Psoas muscle (tissue), 8 donors: Measurements from ENCODE around the gene MIS18A. TPM values are rescaled to one million over a fixed set of nuclear protein-coding genes. Genes with fewer than 3 reads are reported as not detected.

Experiments
- ATAC-seq, 4 donors: fragments of 200-7000 bp; cut with Tn5 transposase; one replicate each; pipeline ENCODE4 v1.9.1; 2020; ENCODE audit warnings: moderate library complexity in 3 of 4, mild to moderate bottlenecking in 2 of 4
- DNase-seq, 2 donors: peaks; one replicate each; pipeline ENCODE4 v3.0.0-alpha.2; 2020
- H3K27ac ChIP-seq: fragments of 200-600 bp; one replicate; pipeline ENCODE4 v1.8.0; 2022
- H3K27me3 ChIP-seq, 3 donors: fragments of 200-600 bp in 1 of 3; one replicate each; pipeline versions ENCODE4 v1.6.1 to v1.8.0; 2013 to 2022; ENCODE audit warnings: low read length in 2 of 3, mild to moderate bottlenecking in 2 of 3, moderate library complexity in 1 of 3; ENCODE audit not compliant: insufficient read depth in 3 of 3
- H3K36me3 ChIP-seq, 2 donors: fragments of 200-600 bp in 1 of 2; one replicate each; pipeline versions ENCODE4 v1.6.1 to v1.8.0; 2013 to 2022; ENCODE audit warnings: low read depth in 1 of 2, mild to moderate bottlenecking in 1 of 2, moderate library complexity in 1 of 2; ENCODE audit not compliant: insufficient read depth in 1 of 2
- H3K4me1 ChIP-seq: fragments of 200-600 bp; one replicate; pipeline ENCODE4 v1.8.0; 2022
- H3K4me3 ChIP-seq: fragments of 200-600 bp; one replicate; pipeline ENCODE4 v1.8.0; 2022; ENCODE audit warnings: mild to moderate bottlenecking
- H3K9me3 ChIP-seq: fragments of 200-600 bp; one replicate; pipeline ENCODE4 v1.8.0; 2022
- WGBS, 3 donors: extraction: QIAGEN DNeasy Blood & Tissue Kit; methylation state at CpG; one replicate each; pipeline versions ENCODE4 v1.1.6 to v1.1.7; 2013; 5-methylcytosine and 5-hydroxymethylcytosine counted together
- intact Hi-C, 2 donors: fragments of 100-400 bp; cut with DNase I; formaldehyde crosslinking; loops; one replicate each; pipeline versions ENCODE4 v1.11.0 to v1.14.2; 2022
- polyA plus RNA-seq, 3 donors: library from polyadenylated mRNA; stranded (reverse); fragments of 200-250 nt; gene quantifications; one replicate each; pipeline ENCODE4 v1.2.3, GENCODE V29; 2013
- total RNA-seq, 4 donors: library from RNA; stranded (reverse); fragmentation: NEBNext Ultra II Directional in 2 of 4; extraction: Animal tissue kit (Norgen Biotek cat#: 25700) in 2 of 4; gene quantifications; one replicate each; pipeline versions ENCODE4 v1.2.1 to v1.2.4, GENCODE V29; 2021 to 2023
- TF ChIP-seq, protein P1 (sequence below): fragments of 200-600 bp; IDR thresholded peaks from one replicate; pipeline ENCODE4 v1.8.0; 2022; ENCODE audit warnings: antibody characterized with exemption
- donor health status: healthy with polysubstance abuse.
- donor health status: DM: no; HTN: no; CAD: no; lungs with moderate emphysema.
- donor health status: Bipolar disorder and iron deficiency.
- donor health status: healthy.
- donor health status: DM: yes; HTN: yes; CAD: no.
- donor health status: DM: no; HTN: no; CAD: no.
- donor health status: DM: no; HTN: no; CAD: no.
- donor health status: DM: yes; HTN: yes; CAD: no.

The MIS18A gene
- total and polyA plus RNA-seq, 7 donors = 0.92 to 4.7 (median 1.4) TPM

- ATAC-seq = no peak
- no peak overlapping the region for H3K27ac ChIP-seq
- no peak overlapping the region for H3K4me3 ChIP-seq
- TF ChIP-seq, protein P1, sequence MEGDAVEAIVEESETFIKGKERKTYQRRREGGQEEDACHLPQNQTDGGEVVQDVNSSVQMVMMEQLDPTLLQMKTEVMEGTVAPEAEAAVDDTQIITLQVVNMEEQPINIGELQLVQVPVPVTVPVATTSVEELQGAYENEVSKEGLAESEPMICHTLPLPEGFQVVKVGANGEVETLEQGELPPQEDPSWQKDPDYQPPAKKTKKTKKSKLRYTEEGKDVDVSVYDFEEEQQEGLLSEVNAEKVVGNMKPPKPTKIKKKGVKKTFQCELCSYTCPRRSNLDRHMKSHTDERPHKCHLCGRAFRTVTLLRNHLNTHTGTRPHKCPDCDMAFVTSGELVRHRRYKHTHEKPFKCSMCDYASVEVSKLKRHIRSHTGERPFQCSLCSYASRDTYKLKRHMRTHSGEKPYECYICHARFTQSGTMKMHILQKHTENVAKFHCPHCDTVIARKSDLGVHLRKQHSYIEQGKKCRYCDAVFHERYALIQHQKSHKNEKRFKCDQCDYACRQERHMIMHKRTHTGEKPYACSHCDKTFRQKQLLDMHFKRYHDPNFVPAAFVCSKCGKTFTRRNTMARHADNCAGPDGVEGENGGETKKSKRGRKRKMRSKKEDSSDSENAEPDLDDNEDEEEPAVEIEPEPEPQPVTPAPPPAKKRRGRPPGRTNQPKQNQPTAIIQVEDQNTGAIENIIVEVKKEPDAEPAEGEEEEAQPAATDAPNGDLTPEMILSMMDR = no peak
- no peaks in the 10 kb centered on the region for H3K27me3 ChIP-seq
- no peaks in the 10 kb centered on the region for H3K4me1 ChIP-seq
- no peak for DNase-seq
- no peaks in the 10 kb centered on the region for H3K9me3 ChIP-seq
- 67 to 72% (median 72%) methylated on average over 7 of the region's 7 CpGs for WGBS, 3 donors
- no peaks in the 10 kb centered on the region for H3K36me3 ChIP-seq
- intact Hi-C loops = no loop called here
Measured at GRCh38 chr21:32240851-32241687, 37.8 kb downstream of the MIS18A start.

- Histone ChIP-seq H3K27me3 (no peaks in the 10 kb centered on the region), H3K36me3 (no peaks in the 10 kb centered on the region), H3K27ac (no peak overlapping the region), H3K9me3 (no peaks in the 10 kb centered on the region), H3K4me1 (no peaks in the 10 kb centered on the region), H3K4me3 (no peak overlapping the region)
- DNase-seq = no peak
- ATAC-seq = no peak
- WGBS, 3 donors = 79 to 81% (median 80%) methylated on average over 8 of the region's 8 CpGs
- intact Hi-C loops = no loop called here
- TF ChIP-seq, protein P1 = no peak
Measured at GRCh38 chr21:32239551-32239950, 39.3 kb downstream of the MIS18A start.

GRCh38 chr21:32238063-32238462 is 40.8 kb downstream of the MIS18A start:
- DNase-seq (no peak), ATAC-seq (no peak)
- 98 to 100% (median 100%) methylated on average over 1 of the region's 1 CpG for WGBS, 3 donors
- Histone ChIP-seq H3K4me1 (no peaks in the 10 kb centered on the region), H3K36me3 (no peaks in the 10 kb centered on the region), H3K27me3 (no peaks in the 10 kb centered on the region), H3K27ac (no peak overlapping the region), H3K9me3 (no peaks in the 10 kb centered on the region), H3K4me3 (no peak overlapping the region)
- TF ChIP-seq, protein P1 = no peak
- intact Hi-C loops = no loop called here

GRCh38 chr21:32237021-32237420 is 41.8 kb downstream of the MIS18A start:
- no peaks in the 10 kb centered on the region for H3K36me3 ChIP-seq
- no peaks in the 10 kb centered on the region for H3K9me3 ChIP-seq
- no peak overlapping the region for H3K27ac ChIP-seq
- intact Hi-C loops = no loop called here
- H3K4me3 ChIP-seq = no peak overlapping the region
- no peak for DNase-seq
- 82 to 97% (median 83%) methylated on average over 3 of the region's 3 CpGs for WGBS, 3 donors
- TF ChIP-seq, protein P1 = no peak
- H3K4me1 ChIP-seq = no peaks in the 10 kb centered on the region
- H3K27me3 ChIP-seq = no peaks in the 10 kb centered on the region
- no peak for ATAC-seq
